Urinary bladder (tissue), 4 donors: ENCODE measurements around the gene KCTD13. TPM values are rescaled to one million over a fixed set of nuclear protein-coding genes. Genes with fewer than 3 reads are reported as not detected.
"Not testable (repeated sequence)": the region's sequence is repeated elsewhere in the genome, so short reads cannot be mapped to it uniquely, and the experiment has no call there.

Source experiments
- DNase-seq: peaks from one replicate; pipeline ENCODE4 v3.0.0-alpha.2; 2015; ENCODE audit errors: extremely low spot score
- H3K27ac ChIP-seq: one replicate; pipeline ENCODE4 v1.5.1; 2013; ENCODE audit warnings: low read depth, mild to moderate bottlenecking, moderate library complexity
- H3K36me3 ChIP-seq: one replicate; pipeline ENCODE4 v1.6.1; 2013; ENCODE audit warnings: mild to moderate bottlenecking, moderate library complexity; ENCODE audit not compliant: insufficient read depth
- H3K4me1 ChIP-seq: one replicate; pipeline ENCODE4 v1.6.1; 2013; ENCODE audit warnings: mild to moderate bottlenecking, moderate library complexity; ENCODE audit not compliant: insufficient read depth
- H3K4me3 ChIP-seq: one replicate; pipeline ENCODE4 v1.5.1; 2013; ENCODE audit warnings: low read depth, low read length
- WGBS: extraction: QIAGEN DNeasy Blood & Tissue Kit; methylation state at CpG from one replicate; pipeline ENCODE4 v1.1.7; 2013; 5-methylcytosine and 5-hydroxymethylcytosine counted together
- polyA plus RNA-seq: library from polyadenylated mRNA; stranded (reverse); fragments of 200-250 nt; gene quantifications from one replicate; pipeline ENCODE4 v1.2.3, GENCODE V29; 2013
- total RNA-seq: library from RNA; depleted of rRNA; stranded (reverse); fragments of >200 nt; gene quantifications from one replicate; pipeline ENCODE4 v1.2.3, GENCODE V29; 2014
- donor health status: healthy with polysubstance abuse.
- donor health status: healthy.

The KCTD13 gene
- total and polyA plus RNA-seq, 2 donors = 10.4 to 20.9 TPM

DNA sequence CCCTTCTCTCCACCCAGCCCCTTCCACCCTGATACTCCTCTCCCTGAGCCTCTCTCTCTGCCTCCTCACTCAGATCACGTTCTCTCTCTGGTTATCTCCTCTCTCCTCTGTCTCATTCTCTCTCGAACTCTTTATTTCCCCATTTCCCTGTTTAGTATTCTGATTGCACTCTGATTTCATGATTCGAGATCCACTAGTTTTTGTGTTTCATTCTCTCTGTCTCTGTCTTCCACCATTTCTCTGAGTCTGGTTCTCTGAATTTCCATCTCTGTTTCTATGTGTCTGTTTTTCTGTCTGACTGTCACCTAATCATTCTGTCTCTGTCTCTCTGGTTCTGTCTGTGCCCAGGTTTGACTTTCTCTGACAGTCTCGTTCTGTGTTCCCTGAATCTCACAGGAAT is 28.7 kb downstream of the KCTD13 start:
- Histone ChIP-seq H3K36me3 (no peaks in the 10 kb centered on the region), H3K4me1 (no peaks in the 10 kb centered on the region), H3K27ac (no peak overlapping the region), H3K4me3 (no peak overlapping the region)
- no peak for DNase-seq
- WGBS = 41% methylated on average over 4 of the region's 4 CpGs

DNA sequence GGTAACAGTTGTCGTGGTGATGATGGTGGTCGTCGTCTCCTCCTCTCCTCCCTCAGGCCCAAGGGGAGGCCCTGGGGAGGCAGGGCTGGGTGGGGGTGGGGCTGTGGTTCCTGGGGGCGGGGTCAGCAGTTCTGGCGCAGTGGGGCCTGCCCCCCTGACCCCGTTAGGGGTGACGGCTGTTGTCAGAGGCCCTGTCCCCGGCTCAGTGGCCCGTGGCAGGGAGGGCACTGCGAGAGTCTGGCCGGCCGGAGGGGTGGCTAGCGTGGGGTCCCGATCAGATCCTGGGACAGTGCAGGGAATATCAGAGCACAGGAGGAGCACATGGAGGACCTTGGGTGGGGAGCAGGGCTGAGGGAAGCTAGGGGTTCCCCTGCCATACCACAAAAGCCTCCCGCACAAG is 29.2 kb downstream of the KCTD13 start:
- Histone ChIP-seq H3K4me3 (no peak overlapping the region), H3K27ac (no peak overlapping the region), H3K36me3 (no peaks in the 10 kb centered on the region), H3K4me1 (no peaks in the 10 kb centered on the region)
- DNase-seq = no peak
- WGBS = 39% methylated on average over 14 of the region's 15 CpGs

- WGBS = 78% methylated on average over 4 of the region's 4 CpGs
- Histone ChIP-seq H3K4me1 (no peaks in the 10 kb centered on the region), H3K27ac (no peak overlapping the region), H3K36me3 (no peaks in the 10 kb centered on the region), H3K4me3 (no peak overlapping the region)
- no peak for DNase-seq
Observed at GRCh38 chr16:29894352-29894751, 31.7 kb downstream of the KCTD13 start.

GRCh38 chr16:29893553-29893952 is 32.5 kb downstream of the KCTD13 start:
- no peak for DNase-seq
- Histone ChIP-seq H3K4me1 (no peaks in the 10 kb centered on the region), H3K36me3 (no peaks in the 10 kb centered on the region), H3K4me3 (no peak overlapping the region), H3K27ac (no peak overlapping the region)
- WGBS = 93% methylated on average over 3 of the region's 3 CpGs

DNA sequence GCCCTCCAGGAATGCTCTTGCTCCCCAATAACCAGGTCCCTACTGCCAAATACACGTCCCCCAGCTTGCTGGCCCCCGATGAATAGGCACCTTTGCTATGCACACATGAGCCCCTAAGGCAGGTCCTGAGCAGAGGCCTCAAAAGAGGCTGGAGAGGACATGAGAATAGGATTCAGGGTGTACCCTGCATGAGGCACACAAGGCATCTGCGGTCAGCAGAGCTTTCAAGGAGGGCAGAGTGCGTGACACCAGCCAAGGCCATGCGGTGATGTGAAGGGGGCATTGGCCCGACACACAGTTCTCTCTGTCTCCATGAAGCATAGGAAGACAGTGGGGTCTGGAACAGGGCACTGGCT is 33.6 kb downstream of the KCTD13 start:
- Histone ChIP-seq H3K4me3 (no peak overlapping the region), H3K4me1 (no peaks in the 10 kb centered on the region), H3K27ac (no peak overlapping the region), H3K36me3 (no peaks in the 10 kb centered on the region)
- DNase-seq = no peak
- 91% methylated on average over 6 of the region's 6 CpGs for WGBS

DNA sequence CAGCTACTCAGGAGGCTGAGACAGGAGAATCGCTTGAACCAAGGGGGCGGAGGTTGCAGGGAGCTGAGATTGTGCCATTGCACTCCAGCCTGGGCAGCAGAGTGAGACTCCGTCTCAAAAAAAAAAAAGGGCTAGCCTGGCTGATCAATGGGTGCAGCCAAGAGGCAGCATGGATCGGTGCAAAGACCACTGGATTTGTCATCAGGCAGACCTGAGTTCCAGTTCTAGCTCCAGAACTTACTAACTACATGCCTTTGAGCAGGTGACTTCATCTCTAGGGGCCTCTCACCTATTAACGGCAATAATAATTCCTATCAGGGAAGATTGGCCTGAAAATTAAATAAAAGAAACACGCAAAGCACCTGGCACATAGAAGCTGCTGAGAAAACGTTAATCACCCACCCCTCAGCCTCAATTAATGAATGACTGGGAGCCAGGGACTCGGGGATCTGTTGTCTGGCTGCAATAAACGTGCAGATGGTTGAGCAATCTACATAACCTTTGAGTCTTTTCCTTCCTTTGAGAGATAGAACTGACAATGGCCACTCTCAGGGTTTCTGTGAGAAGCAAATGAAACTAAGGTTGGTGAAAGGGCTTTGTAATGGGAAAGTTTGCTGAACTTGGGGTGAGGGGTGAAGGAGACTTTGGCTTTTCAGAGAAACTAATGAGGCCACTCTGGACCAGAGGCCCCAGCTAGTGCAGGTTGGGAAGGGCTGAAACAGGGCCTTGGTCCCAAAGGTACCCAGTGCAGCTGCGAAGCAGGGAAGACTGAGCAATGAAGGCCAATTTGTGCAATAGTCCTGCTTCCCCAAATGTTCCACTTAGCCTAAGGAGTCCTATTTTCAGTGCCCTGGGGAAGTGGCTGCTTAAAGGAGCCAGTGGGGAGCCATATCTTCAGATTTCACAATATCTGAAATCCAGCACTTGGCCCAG is 34.2 kb downstream of the KCTD13 start:
- H3K4me3 ChIP-seq = no peak overlapping the region
- H3K36me3 ChIP-seq = no peaks in the 10 kb centered on the region
- no peak overlapping the region for H3K27ac ChIP-seq
- H3K4me1 ChIP-seq = no peaks in the 10 kb centered on the region
- 71% methylated on average over 10 of the region's 10 CpGs for whole genome bisulfite sequencing
- no peak for DNase-seq

- WGBS = 94% methylated on average over 3 of the region's 3 CpGs
- not testable (repeated sequence) for H3K4me1 ChIP-seq, DNase-seq, H3K27ac ChIP-seq, H3K4me3 ChIP-seq, H3K36me3 ChIP-seq
Observed at GRCh38 chr16:29889372-29889771, 36.7 kb downstream of the KCTD13 start.

GRCh38 chr16:29883987-29884386 is 42.0 kb downstream of the KCTD13 start:
- H3K4me1 ChIP-seq = no peaks in the 10 kb centered on the region
- no peak overlapping the region for H3K27ac ChIP-seq
- no peak overlapping the region for H3K4me3 ChIP-seq
- no peaks in the 10 kb centered on the region for H3K36me3 ChIP-seq
- no peak for DNase-seq
- WGBS = 71% methylated on average over 6 of the region's 6 CpGs

GRCh38 chr16:29881050-29881449 is 45.0 kb downstream of the KCTD13 start:
- Histone ChIP-seq H3K4me1 (no peaks in the 10 kb centered on the region), H3K4me3 (no peak overlapping the region), H3K27ac (no peak overlapping the region), H3K36me3 (no peaks in the 10 kb centered on the region)
- no peak for DNase-seq
- WGBS = 95% methylated on average over 3 of the region's 3 CpGs

DNA sequence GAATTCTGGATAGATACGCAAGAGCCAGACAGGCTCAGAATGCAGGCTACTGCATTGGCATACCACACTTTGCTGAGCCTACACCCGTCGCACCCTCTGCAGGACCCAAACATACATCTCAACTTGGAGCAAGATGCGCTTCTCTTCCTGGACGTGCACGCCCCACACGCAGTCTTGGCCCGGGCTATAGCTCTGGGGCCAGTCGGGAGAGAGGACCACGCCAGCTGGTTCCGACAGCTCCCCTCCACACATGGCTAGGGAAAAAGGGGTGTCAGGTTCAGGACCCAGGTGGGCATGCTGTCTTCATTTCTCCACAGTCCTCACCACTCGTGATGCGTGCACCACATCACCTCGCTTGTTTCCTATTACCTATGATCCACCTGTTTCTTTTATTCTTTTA is 47.9 kb downstream of the KCTD13 start:
- Histone ChIP-seq H3K4me3 (no peak overlapping the region), H3K36me3 (no peaks in the 10 kb centered on the region), H3K27ac (no peak overlapping the region), H3K4me1 (no peaks in the 10 kb centered on the region)
- 89% methylated on average over 14 of the region's 14 CpGs for WGBS
- no peak for DNase-seq

- no peaks in the 10 kb centered on the region for H3K36me3 ChIP-seq
- DNase-seq = no peak
- no peaks in the 10 kb centered on the region for H3K4me1 ChIP-seq
- 16% methylated on average over 28 of the region's 28 CpGs for WGBS
- H3K4me3 ChIP-seq = no peak overlapping the region
- H3K27ac ChIP-seq = no peak overlapping the region
Observed at GRCh38 chr16:29877266-29877961, 48.6 kb downstream of the KCTD13 start.

- no peaks in the 10 kb centered on the region for H3K36me3 ChIP-seq
- H3K27ac ChIP-seq = no peak overlapping the region
- no peak for DNase-seq
- no peaks in the 10 kb centered on the region for H3K4me1 ChIP-seq
- 9% methylated on average over 45 of the region's 45 CpGs for WGBS
- no peak overlapping the region for H3K4me3 ChIP-seq
Observed at GRCh38 chr16:29876594-29877249, 49.3 kb downstream of the KCTD13 start.

- no peak for DNase-seq
- H3K36me3 ChIP-seq = no peaks in the 10 kb centered on the region
- no peak overlapping the region for H3K27ac ChIP-seq
- no peaks in the 10 kb centered on the region for H3K4me1 ChIP-seq
- H3K4me3 ChIP-seq = no peak overlapping the region
- 28% methylated on average over 18 of the region's 18 CpGs for WGBS
Observed at GRCh38 chr16:29876217-29876593, 49.8 kb downstream of the KCTD13 start.

- no peaks in the 10 kb centered on the region for H3K36me3 ChIP-seq
- H3K4me1 ChIP-seq = no peaks in the 10 kb centered on the region
- 92% methylated on average over 6 of the region's 6 CpGs for WGBS
Observed at GRCh38 chr16:29875206-29875605, 50.8 kb downstream of the KCTD13 start.

More at GRCh38 chr16:29875206-29875605, 50.8 kb downstream of the KCTD13 start:
- Histone ChIP-seq H3K4me3 (no peak overlapping the region), H3K27ac (no peak overlapping the region)
- DNase-seq = no peak
